ENCODE measurements around the gene PACS2. TPM values are rescaled to one million over a fixed set of nuclear protein-coding genes. Genes with fewer than 3 reads are reported as not detected.

PACS2 gene
- total and polyA plus RNA-seq, 4 donors = 37.9 to 87.2 (median 71.0) TPM

- ATAC-seq (ENCODE audit: insufficient read depth, low FRiP score) (no peak), DNase-seq (peak in 1 of 3 donors; percentile 13)
- no peak overlapping the region for H3K27ac ChIP-seq (ENCODE audit: low read depth in 1 of 2, low read length in 1 of 2)
- no peak overlapping the region for H3K4me3 ChIP-seq
- no peak for TF ChIP-seq CTCF (IDR thresholded peaks at IDR 0.05; ENCODE audit: control extremely low read depth, extremely low read depth)
- H3K27me3 ChIP-seq (ENCODE audit: control insufficient read depth in 3 of 3, insufficient read depth in 3 of 3, low read length in 2 of 3) = no peaks in the 10 kb centered on the region
- no peaks in the 10 kb centered on the region for H3K9me3 ChIP-seq (ENCODE audit: control insufficient read depth in 4 of 4, insufficient read depth in 3 of 4, low read length in 3 of 4)
- WGBS, 2 donors = 62 to 84% methylated on average over 13 of the region's 13 CpGs
- no peak overlapping the region for H3K9ac ChIP-seq (ENCODE audit: insufficient read depth in 1 of 2, low read length in 2 of 2)
- H3K36me3 ChIP-seq (ENCODE audit: control insufficient read depth in 4 of 4, insufficient read depth in 4 of 4, low read length in 4 of 4) = peaks cover 0 to 20% (median 0%) of the 10 kb centered on the region in 4 donors
- H3K4me1 ChIP-seq (ENCODE audit: control insufficient read depth in 5 of 5, insufficient read depth in 5 of 5, low read length in 5 of 5) = peaks cover 0 to 7% (median 4%) of the 10 kb centered on the region in 5 donors
Observed at GRCh38 chr14:105346200-105346533, 31.6 kb downstream of the PACS2 start.

- peaks cover 0 to 9% (median 4%) of the 10 kb centered on the region in 5 donors for H3K4me1 ChIP-seq (ENCODE audit: control insufficient read depth in 5 of 5, insufficient read depth in 5 of 5, low read length in 5 of 5)
- H3K36me3 ChIP-seq (ENCODE audit: control insufficient read depth in 4 of 4, insufficient read depth in 4 of 4, low read length in 4 of 4) = peaks cover 0 to 20% (median 0%) of the 10 kb centered on the region in 4 donors
- WGBS, 2 donors = 89 to 95% methylated on average over 14 to 16 of the region's 18 CpGs
- H3K4me3 ChIP-seq = no peak overlapping the region
- no peaks in the 10 kb centered on the region for H3K27me3 ChIP-seq (ENCODE audit: control insufficient read depth in 3 of 3, insufficient read depth in 3 of 3, low read length in 2 of 3)
- DNase-seq (no peak), ATAC-seq (ENCODE audit: insufficient read depth, low FRiP score) (no peak)
- no peak for TF ChIP-seq CTCF (IDR thresholded peaks at IDR 0.05; ENCODE audit: control extremely low read depth, extremely low read depth)
- no peaks in the 10 kb centered on the region for H3K9me3 ChIP-seq (ENCODE audit: control insufficient read depth in 4 of 4, insufficient read depth in 3 of 4, low read length in 3 of 4)
- no peak overlapping the region for H3K27ac ChIP-seq (ENCODE audit: low read depth in 1 of 2, low read length in 1 of 2)
- H3K9ac ChIP-seq (ENCODE audit: insufficient read depth in 1 of 2, low read length in 2 of 2) = no peak overlapping the region
Observed at GRCh38 chr14:105346876-105347586, 32.5 kb downstream of the PACS2 start.

- H3K27me3 ChIP-seq (ENCODE audit: control insufficient read depth in 3 of 3, insufficient read depth in 3 of 3, low read length in 2 of 3) = no peaks in the 10 kb centered on the region
- H3K27ac ChIP-seq (ENCODE audit: low read depth in 1 of 2, low read length in 1 of 2) = no peak overlapping the region
- no peak for DNase-seq
- no peak for ATAC-seq (ENCODE audit: insufficient read depth, low FRiP score)
- H3K36me3 ChIP-seq (ENCODE audit: control insufficient read depth in 4 of 4, insufficient read depth in 4 of 4, low read length in 4 of 4) = peaks cover 0 to 20% (median 0%) of the 10 kb centered on the region in 4 donors
- no peak overlapping the region for H3K4me3 ChIP-seq
- H3K4me1 ChIP-seq (ENCODE audit: control insufficient read depth in 5 of 5, insufficient read depth in 5 of 5, low read length in 5 of 5) = peaks cover 0 to 10% (median 4%) of the 10 kb centered on the region in 5 donors
- WGBS, 2 donors = 93 to 96% methylated on average over 8 of the region's 8 CpGs
- no peak for TF ChIP-seq CTCF (IDR thresholded peaks at IDR 0.05; ENCODE audit: control extremely low read depth, extremely low read depth)
- no peaks in the 10 kb centered on the region for H3K9me3 ChIP-seq (ENCODE audit: control insufficient read depth in 4 of 4, insufficient read depth in 3 of 4, low read length in 3 of 4)
- H3K9ac ChIP-seq (ENCODE audit: insufficient read depth in 1 of 2, low read length in 2 of 2) = no peak overlapping the region
Observed at GRCh38 chr14:105347587-105347968, 33.0 kb downstream of the PACS2 start.
